Islet precursor cell (in vitro differentiated cells): ENCODE data around the gene CDHR5.
"Not testable (repeated sequence)": the region's sequence is repeated elsewhere in the genome, so short reads cannot be mapped to it uniquely, and the experiment has no call there.

Experiments used
- DNase-seq: peaks from one replicate; pipeline ENCODE4 v3.0.0-alpha.2; 2018

CDHR5 gene

DNA sequence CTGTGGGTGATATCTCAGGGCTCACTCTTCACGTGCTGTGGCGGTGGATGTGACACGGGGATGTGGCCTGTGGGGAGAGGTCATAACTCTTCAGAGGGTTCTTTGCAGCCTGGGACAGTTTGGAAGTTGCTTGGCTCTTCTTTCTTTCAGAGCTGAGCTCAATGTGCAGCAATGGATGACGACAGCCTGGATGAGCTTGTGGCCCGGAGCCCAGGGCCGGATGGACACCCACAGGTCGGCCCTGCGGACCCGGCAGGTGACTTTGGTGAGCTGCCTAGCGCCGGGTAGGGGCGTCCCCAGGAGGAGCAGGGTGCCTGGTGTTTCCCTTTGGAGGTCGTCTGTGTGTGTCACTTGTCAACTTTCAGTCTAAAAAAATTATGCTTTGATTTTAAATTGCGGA lies 43.4 kb downstream of the CDHR5 start:
- DNase-seq, result no peak

- DNase-seq, result no peak
Measured at GRCh38 chr11:579830-580601, 44.7 kb downstream of the CDHR5 start.

- DNase-seq, result no peak
Measured at GRCh38 chr11:578276-579035, 46.3 kb downstream of the CDHR5 start.

- DNase-seq, result no peak
Measured at GRCh38 chr11:577611-577894, 47.2 kb downstream of the CDHR5 start.

DNA sequence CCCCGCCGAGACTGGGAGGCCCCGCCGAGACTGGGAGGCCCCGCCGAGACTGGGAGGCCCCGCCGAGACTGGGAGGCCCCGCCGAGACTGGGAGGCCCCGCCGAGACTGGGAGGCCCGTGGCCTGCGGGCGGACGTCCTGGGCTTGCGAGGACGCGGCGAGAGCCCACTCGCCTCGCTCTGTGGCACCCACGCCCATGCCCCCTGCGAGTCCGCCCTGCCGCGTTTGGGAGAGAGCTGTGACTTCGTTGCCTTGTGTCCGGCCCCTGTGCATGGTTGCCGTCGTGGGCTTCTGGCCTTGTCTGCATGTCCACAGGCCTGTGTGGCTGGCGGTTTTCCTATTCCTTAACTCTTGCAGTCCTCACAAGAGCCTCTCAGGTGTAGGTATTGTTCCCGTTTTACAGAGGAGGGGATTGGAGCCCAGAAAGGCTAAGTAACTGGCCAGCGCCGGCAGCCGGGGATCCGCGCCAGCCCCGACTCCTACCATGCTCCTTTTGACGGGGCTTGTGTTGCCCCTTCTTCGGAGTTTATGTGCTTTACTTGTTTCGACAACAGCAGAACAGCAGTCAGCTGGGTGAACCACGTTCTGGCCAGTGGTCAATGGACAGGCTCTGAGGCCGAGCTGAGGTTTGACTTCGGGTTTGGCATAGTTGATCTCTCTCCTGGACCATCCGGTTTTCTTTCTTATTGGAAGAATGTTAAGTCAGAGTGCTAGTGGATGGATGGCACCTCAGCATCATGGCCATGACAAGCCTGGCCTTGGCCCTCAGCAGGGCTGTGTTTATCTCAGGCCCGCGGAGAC lies 47.7 kb downstream of the CDHR5 start:
- DNase-seq, result no peak

GRCh38 chr11:575996-576768 lies 48.6 kb downstream of the CDHR5 start, which contains the start of gene PHRF1:
TSS of gene PHRF1 (plus strand) at chr11:576470. CDS start at chr11:581513, 5,043 bp downstream.
- DNase-seq, result peak; percentile 97

- DNase-seq, result no peak
Measured at GRCh38 chr11:575313-575995, 49.3 kb downstream of the CDHR5 start.

- DNase-seq, result no peak
Measured at GRCh38 chr11:574632-575312, 50.0 kb downstream of the CDHR5 start.

- not testable (repeated sequence) for DNase-seq
Measured at GRCh38 chr11:574031-574570, 50.7 kb downstream of the CDHR5 start.

- no peak for DNase-seq
Measured at GRCh38 chr11:573146-573759, 51.5 kb downstream of the CDHR5 start.

DNA sequence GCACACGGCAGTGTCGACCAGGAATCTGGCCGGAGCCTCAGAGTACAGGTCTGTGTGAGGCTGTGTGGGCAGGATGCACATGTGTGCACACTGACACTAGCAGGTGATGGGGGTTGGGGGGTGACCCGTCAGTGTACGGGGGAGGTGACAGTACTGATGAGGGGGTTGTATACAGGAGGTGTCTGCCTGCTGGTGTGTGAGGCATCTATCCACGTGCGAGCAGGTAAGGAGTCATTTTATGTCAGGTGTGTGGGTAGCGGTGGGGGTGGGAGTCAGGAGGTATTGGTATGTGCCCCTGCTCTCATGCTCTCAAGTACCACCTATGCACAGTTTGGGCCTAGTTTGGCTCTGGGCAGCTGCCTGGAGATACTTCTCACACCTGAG lies 53.0 kb downstream of the CDHR5 start:
- DNase-seq, result no peak

- DNase-seq, result no peak
Measured at GRCh38 chr11:569158-569885, 55.4 kb downstream of the CDHR5 start.

DNA sequence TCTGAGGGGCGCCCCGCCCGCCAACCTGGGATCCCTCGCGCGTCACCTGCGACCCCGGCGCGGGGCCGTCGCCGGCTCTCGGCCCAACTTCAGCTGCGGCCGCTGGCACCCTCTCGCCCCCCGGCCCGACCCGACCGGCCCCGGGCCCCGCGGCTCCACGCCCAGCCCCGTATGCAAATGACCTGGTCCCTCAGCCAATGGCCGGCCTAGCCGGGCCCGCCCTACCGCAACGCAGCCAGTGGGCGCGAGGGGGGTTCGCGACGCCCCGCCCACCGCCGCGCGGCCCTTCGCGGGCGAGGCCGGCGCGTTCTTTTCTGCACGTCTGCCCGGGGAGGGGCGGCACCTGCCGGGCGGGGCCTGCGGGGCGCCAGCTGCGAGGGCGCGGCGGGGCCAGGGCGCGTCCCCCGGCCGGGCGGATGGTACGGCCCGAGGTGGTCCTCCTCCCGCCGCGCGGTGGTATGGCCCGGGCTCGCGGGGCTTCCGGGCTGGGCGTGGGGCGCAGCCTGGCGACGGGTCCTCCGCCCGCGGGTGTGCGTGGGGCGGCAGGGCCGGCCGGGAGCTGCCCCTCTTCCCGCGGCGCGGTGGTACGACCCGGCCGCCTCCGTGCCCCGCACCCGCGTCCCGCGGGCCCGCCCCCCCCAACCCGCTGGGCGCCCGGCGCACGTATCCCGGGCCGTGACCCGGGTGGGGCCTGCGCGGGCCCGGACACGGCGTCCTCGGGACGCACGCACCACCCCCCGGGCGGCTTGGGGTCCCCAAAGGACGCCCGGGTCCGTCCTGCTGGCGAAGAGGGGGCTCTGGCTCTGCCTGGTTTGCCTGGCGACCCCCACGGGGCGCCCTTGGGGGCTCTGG lies 56.2 kb downstream of the CDHR5 start:
- peak; percentile 98 for DNase-seq

DNA sequence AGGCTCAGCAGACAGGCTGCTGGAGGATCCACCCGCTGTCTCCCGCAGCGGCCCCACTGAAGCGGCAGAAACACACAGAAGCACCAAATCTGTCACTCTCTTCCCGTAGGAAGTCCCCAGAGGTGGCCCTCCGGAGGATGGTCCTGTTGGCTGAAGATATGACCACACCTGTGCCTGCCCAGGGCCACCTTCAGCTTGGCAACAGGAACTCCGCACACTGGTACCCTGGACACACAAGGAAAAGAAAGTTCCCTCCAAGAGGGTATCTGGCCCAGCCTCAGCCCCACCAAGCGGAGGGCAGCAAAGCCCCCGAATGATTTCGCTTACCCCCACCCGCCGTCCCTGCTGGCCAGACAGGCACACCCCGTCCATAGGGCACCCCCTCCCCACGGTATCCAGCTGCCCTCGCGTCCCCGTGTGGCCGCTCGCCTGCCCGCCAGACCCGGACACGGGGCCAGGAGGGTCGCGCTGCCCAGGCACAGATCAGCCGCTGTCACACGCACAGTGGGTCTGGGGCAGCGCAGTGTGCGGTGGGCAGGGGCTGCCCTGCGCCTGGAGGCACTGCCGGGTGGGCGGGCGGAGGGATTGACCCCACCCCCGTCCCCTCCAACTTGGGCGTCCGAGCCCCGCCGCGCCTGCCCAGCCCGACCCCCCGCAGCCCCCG lies 57.0 kb downstream of the CDHR5 start:
- DNase-seq, result peak; percentile 76

DNA sequence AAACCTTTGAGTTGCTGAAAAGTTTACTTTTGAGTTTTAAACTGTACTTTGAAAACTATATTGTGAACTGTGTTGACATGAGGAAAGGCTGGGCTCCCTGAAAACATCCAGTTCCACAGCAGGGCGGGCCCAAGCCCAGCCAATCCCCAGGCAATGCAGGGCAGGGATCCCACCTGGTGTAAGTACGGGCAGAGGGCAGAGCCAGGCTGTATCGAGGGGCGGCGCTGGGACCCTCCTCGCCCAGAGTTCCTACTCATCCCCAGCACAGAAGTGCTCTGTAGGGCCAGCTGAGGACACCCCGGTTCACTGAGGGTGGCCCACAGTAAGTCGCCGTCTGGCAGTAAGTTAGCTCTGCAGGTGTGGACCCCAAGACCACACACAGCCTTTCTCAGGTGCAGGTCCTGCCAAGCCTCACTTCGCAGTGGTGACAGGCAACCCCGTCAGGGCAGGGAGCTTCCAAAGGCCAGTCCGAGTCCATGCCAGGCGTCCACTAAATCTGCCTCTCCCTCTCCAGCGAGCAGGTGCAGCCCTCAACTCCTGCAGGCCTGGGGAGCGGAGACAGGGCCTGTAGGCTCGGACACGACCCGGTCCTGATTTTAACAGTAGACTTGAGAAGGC lies 57.6 kb downstream of the CDHR5 start:
- no peak for DNase-seq
